Neural cell (in vitro differentiated cells): ENCODE results near the gene ADCY4. TPM values are rescaled to one million over a fixed set of nuclear protein-coding genes. Genes with fewer than 3 reads are reported as not detected.

ENCODE experiments used
- H2AFZ ChIP-seq: fragments of 200-600, 300-800 bp; sonication (generic), shearing (Covaris generic); 2 replicates; pipeline ENCODE4 v1.6.0; 2014; ENCODE audit warnings: low read depth, mild to moderate bottlenecking, antibody characterized with exemption, low read length, moderate library complexity
- H3F3A ChIP-seq: fragments of 200-600 bp; shearing (Covaris generic); 2 replicates; pipeline ENCODE4 v1.6.1; 2016; ENCODE audit warnings: mild to moderate bottlenecking, moderate library complexity, mixed read lengths, antibody characterized with exemption, low read length; ENCODE audit not compliant: insufficient read depth, poor library complexity, severe bottlenecking
- H3K27ac ChIP-seq: fragments of 200-600, 300-800 bp; sonication (generic), shearing (Covaris generic); 2 replicates; pipeline ENCODE4 v1.5.1; 2014; ENCODE audit warnings: mild to moderate bottlenecking, low read length, moderate library complexity
- H3K27me3 ChIP-seq: fragments of 300-800, 200-600 bp; sonication (generic), shearing (Covaris generic); 2 replicates; pipeline ENCODE4 v1.6.0; 2014; ENCODE audit warnings: mild to moderate bottlenecking, low read depth, low read length, moderate library complexity; ENCODE audit not compliant: insufficient read depth
- H3K36me3 ChIP-seq: fragments of 300-800, 200-600 bp; sonication (generic), shearing (Covaris generic); 2 replicates; pipeline ENCODE4 v1.5.1; 2014; ENCODE audit warnings: mild to moderate bottlenecking, antibody characterized with exemption, low read length, moderate library complexity; ENCODE audit not compliant: insufficient read depth
- H3K4me2 ChIP-seq: fragments of 300-800, 200-600 bp; sonication (generic), shearing (Covaris generic); 2 replicates; pipeline ENCODE4 v1.6.0; 2014; ENCODE audit warnings: mild to moderate bottlenecking, low read length
- H3K4me3 ChIP-seq: fragments of 300-800, 200-600 bp; sonication (generic), shearing (Covaris generic); 2 replicates; pipeline ENCODE4 v1.5.1; 2014; ENCODE audit warnings: mild to moderate bottlenecking, low read length, moderate library complexity
- H3K79me2 ChIP-seq: fragments of 200-600 bp; shearing (Covaris generic); replicated peaks from 2 replicates; pipeline ENCODE4 v1.6.0; 2014; ENCODE audit warnings: mild to moderate bottlenecking, low read length, moderate library complexity; ENCODE audit not compliant: insufficient read depth
- H3K9ac ChIP-seq: fragments of 300-800, 200-600 bp; sonication (generic), shearing (Covaris generic); 2 replicates; pipeline ENCODE4 v1.6.1; 2016; ENCODE audit warnings: mild to moderate bottlenecking, low read length, mixed read lengths
- H3K9me2 ChIP-seq: fragments of 200-600 bp; shearing (Covaris generic); 2 replicates; pipeline ENCODE4 v1.6.1; 2016; ENCODE audit warnings: mild to moderate bottlenecking, low read length, mixed read lengths; ENCODE audit not compliant: insufficient read depth
- H3K9me3 ChIP-seq: fragments of 200-600, 300-800 bp; sonication (generic), shearing (Covaris generic); 2 replicates; pipeline ENCODE4 v1.6.1; 2016; ENCODE audit warnings: mild to moderate bottlenecking, mixed run types, low read length, moderate library complexity, mixed read lengths
- H4K20me1 ChIP-seq: fragments of 200-600 bp; shearing (Covaris generic); 2 replicates; pipeline ENCODE4 v1.6.1; 2016; ENCODE audit warnings: mild to moderate bottlenecking, mixed run types; ENCODE audit not compliant: insufficient read depth
- EP300 ChIP-seq: fragments of 450-650 bp; conservative IDR thresholded peaks from 2 replicates; pipeline ENCODE4 v1.6.1; 2014; ENCODE audit warnings: antibody characterized with exemption, mild to moderate bottlenecking, moderate library complexity; ENCODE audit not compliant: poor library complexity, severe bottlenecking
- EZH2 ChIP-seq: fragments of 200-600, 300-800 bp; shearing (Covaris generic), sonication (generic); IDR thresholded peaks from 2 replicates; pipeline ENCODE4 v1.6.1; 2014; ENCODE audit warnings: antibody characterized with exemption, low read length, borderline replicate concordance, mild to moderate bottlenecking; ENCODE audit not compliant: insufficient read depth, poor library complexity, severe bottlenecking
- MXI1 ChIP-seq: fragments of 450-650 bp; conservative IDR thresholded peaks from 2 replicates; pipeline ENCODE4 v1.6.1; 2014; ENCODE audit warnings: antibody characterized with exemption, mild to moderate bottlenecking; ENCODE audit not compliant: poor library complexity, severe bottlenecking
- POLR2AphosphoS5 ChIP-seq: IDR thresholded peaks from 2 replicates; pipeline ENCODE4 v1.6.1; 2012
- RAD21 ChIP-seq: fragments of 450-650 bp; conservative IDR thresholded peaks from 2 replicates; pipeline ENCODE4 v1.6.1; 2014; ENCODE audit warnings: antibody characterized with exemption, mild to moderate bottlenecking, moderate library complexity
- SMC3 ChIP-seq: fragments of 450-650 bp; conservative IDR thresholded peaks from 2 replicates; pipeline ENCODE4 v1.6.1; 2014; ENCODE audit warnings: antibody characterized with exemption, mild to moderate bottlenecking, moderate library complexity; ENCODE audit not compliant: poor library complexity
- TAF1 ChIP-seq: IDR thresholded peaks from 2 replicates; pipeline ENCODE4 v1.6.1; 2012; ENCODE audit warnings: low read depth
- polyA plus RNA-seq: library from polyadenylated mRNA; depleted of rRNA; stranded (reverse); fragments of >200 nt; gene quantifications from 2 replicates; pipeline ENCODE4 v1.2.3, GENCODE V29; 2014
- TF ChIP-seq, protein P1 (sequence below): IDR thresholded peaks from 2 replicates; pipeline ENCODE4 v1.6.1; 2012; ENCODE audit warnings: borderline replicate concordance
- TF ChIP-seq, protein P2 (sequence below): fragments of 450-650 bp; IDR thresholded peaks from 2 replicates; pipeline ENCODE4 v1.5.1; 2014; ENCODE audit warnings: antibody characterized with exemption, mild to moderate bottlenecking, moderate library complexity; ENCODE audit not compliant: poor library complexity, severe bottlenecking

Gene ADCY4
- polyA plus RNA-seq, 1 donor from 2014 or later = not detected

DNA sequence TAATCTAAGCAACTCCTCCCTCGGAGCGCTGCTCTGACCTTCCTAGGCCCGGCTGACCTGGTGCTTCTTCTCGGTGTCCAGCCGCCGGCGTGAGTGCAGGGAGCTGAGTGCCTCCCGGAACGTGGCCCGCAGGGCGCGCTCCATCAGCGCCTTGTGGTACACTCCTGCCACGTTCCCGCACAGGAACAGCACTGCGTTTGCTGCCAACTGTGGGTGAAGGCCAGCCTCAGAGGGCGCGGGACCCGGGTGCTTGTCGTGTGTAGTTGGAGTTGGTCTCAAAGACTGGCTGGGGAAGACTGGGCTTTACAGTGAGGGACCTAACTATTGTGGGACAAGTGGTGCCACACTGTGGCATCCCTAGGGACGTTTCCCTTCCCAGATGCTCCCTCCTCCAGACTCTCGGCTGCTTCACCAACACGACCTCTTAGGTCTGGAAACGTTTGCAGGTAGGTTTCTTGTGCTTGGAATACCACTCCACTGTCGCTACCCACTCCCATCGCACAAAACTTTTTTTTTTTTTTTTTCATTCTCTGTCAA is 3.1 kb downstream of the ADCY4 start:
- Histone ChIP-seq H3K79me2 (no peaks in the 10 kb centered on the region), H3K9me3 (no peaks in the 10 kb centered on the region), H3K4me3 (peak overlapping the region; percentile 54), H3K9ac (no peak overlapping the region), H3K27me3 (peaks cover 65% of the 10 kb centered on the region), H3K36me3 (no peaks in the 10 kb centered on the region), H2AFZ (no peak overlapping the region), H3K4me2 (no peak overlapping the region), H3F3A (no peaks in the 10 kb centered on the region), H4K20me1 (no peaks in the 10 kb centered on the region), H3K9me2 (no peaks in the 10 kb centered on the region), H3K27ac (no peak overlapping the region)
- TF ChIP-seq RAD21 = no peak
- no peak for TF ChIP-seq POLR2AphosphoS5
- TF ChIP-seq EP300 = no peak
- TF ChIP-seq, protein P1, sequence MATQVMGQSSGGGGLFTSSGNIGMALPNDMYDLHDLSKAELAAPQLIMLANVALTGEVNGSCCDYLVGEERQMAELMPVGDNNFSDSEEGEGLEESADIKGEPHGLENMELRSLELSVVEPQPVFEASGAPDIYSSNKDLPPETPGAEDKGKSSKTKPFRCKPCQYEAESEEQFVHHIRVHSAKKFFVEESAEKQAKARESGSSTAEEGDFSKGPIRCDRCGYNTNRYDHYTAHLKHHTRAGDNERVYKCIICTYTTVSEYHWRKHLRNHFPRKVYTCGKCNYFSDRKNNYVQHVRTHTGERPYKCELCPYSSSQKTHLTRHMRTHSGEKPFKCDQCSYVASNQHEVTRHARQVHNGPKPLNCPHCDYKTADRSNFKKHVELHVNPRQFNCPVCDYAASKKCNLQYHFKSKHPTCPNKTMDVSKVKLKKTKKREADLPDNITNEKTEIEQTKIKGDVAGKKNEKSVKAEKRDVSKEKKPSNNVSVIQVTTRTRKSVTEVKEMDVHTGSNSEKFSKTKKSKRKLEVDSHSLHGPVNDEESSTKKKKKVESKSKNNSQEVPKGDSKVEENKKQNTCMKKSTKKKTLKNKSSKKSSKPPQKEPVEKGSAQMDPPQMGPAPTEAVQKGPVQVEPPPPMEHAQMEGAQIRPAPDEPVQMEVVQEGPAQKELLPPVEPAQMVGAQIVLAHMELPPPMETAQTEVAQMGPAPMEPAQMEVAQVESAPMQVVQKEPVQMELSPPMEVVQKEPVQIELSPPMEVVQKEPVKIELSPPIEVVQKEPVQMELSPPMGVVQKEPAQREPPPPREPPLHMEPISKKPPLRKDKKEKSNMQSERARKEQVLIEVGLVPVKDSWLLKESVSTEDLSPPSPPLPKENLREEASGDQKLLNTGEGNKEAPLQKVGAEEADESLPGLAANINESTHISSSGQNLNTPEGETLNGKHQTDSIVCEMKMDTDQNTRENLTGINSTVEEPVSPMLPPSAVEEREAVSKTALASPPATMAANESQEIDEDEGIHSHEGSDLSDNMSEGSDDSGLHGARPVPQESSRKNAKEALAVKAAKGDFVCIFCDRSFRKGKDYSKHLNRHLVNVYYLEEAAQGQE = no peak
- TF ChIP-seq TAF1 = no peak
- TF ChIP-seq SMC3 = no peak
- TF ChIP-seq, protein P2, sequence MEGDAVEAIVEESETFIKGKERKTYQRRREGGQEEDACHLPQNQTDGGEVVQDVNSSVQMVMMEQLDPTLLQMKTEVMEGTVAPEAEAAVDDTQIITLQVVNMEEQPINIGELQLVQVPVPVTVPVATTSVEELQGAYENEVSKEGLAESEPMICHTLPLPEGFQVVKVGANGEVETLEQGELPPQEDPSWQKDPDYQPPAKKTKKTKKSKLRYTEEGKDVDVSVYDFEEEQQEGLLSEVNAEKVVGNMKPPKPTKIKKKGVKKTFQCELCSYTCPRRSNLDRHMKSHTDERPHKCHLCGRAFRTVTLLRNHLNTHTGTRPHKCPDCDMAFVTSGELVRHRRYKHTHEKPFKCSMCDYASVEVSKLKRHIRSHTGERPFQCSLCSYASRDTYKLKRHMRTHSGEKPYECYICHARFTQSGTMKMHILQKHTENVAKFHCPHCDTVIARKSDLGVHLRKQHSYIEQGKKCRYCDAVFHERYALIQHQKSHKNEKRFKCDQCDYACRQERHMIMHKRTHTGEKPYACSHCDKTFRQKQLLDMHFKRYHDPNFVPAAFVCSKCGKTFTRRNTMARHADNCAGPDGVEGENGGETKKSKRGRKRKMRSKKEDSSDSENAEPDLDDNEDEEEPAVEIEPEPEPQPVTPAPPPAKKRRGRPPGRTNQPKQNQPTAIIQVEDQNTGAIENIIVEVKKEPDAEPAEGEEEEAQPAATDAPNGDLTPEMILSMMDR = no peak
- TF ChIP-seq EZH2 = no peak
- no peak for TF ChIP-seq MXI1

DNA sequence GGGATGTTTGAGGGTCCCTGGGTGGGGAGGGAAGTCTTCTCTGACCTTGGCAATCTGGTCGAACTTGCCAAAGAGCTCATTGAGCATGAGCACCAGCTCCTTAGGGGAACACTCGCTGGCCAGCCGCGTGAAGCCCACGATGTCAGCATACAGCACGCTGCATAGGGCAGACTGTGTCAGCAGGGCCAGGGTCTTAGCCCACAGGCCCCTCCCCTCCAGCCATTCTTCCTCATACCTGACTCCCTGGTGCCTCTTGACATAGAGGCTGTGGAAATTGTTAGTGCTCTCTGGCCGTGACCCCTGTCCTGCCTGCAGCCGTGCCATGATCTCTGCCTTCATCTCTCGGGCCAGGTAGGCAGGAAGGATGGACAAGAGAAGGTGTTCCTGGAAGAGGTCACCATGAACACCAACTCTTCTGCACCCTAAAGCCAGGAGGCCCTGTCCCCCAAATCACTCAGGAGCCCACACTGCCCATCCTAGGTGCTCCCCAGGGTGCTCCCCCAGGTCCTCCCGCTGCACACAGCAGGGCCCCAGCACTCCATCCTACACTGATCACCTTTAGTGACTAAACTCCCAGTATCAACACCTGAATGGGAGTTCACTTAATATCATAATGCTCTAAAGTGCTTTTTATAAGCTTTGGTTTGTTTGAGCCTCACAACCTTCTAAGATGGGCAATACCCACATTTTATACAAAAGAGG is 3.7 kb downstream of the ADCY4 start:
- Histone ChIP-seq H4K20me1 (no peaks in the 10 kb centered on the region), H3K36me3 (no peaks in the 10 kb centered on the region), H3K4me2 (no peak overlapping the region), H3K9me2 (no peaks in the 10 kb centered on the region), H3K27ac (no peak overlapping the region), H3K79me2 (no peaks in the 10 kb centered on the region), H3F3A (no peaks in the 10 kb centered on the region), H3K9me3 (no peaks in the 10 kb centered on the region), H3K4me3 (no peak overlapping the region), H2AFZ (no peak overlapping the region), H3K27me3 (peaks cover 58% of the 10 kb centered on the region), H3K9ac (no peak overlapping the region)
- TF ChIP-seq EZH2 = no peak
- no peak for TF ChIP-seq SMC3
- TF ChIP-seq, protein P1 = no peak
- no peak for TF ChIP-seq MXI1
- no peak for TF ChIP-seq TAF1
